HepG2 (cell line): Measurements from ENCODE around the gene ARMH4. TPM values are rescaled to one million over a fixed set of nuclear protein-coding genes. Genes with fewer than 3 reads are reported as not detected.

Experiments
- ATAC-seq: fragments of 200-7000 bp; cut with Tn5 transposase; 3 replicates; pipeline ENCODE4 v1.9.1; 2020; ENCODE audit warnings: mild to moderate bottlenecking, moderate library complexity
- BruUV-seq: library from RNA; stranded (reverse); fragments of 400-500 nt; replicated peaks from 2 replicates; lab custom pipeline; 2021; lab: Mats Ljungman, UMichigan
- CTCF ChIA-PET: fragments of 300-600 bp; formaldehyde crosslinking; extraction: SDS; loops from one replicate; lab custom pipeline; 2021; ENCODE audit warnings: low total read pairs, inconsistent platforms, low intra/inter-chr PET ratio; lab: Yijun Ruan, JAX
- POLR2A ChIA-PET: fragments of 350-600 bp; sonication (Branson Sonifier 250); formaldehyde crosslinking; loops from one replicate; lab custom pipeline; 2020; ENCODE audit warnings: antibody characterized with exemption, inconsistent platforms; lab: Yijun Ruan, JAX
- DNase-seq: peaks from one replicate; pipeline ENCODE4 v3.0.0-alpha.2; 2015; ENCODE audit warnings: low spot score
- FAIRE-seq: peaks from 3 replicates; lab custom pipeline; 2011; peaks lifted over from hg19 to GRCh38; lab: Jason Lieb, UNC
- H2AFZ ChIP-seq: one replicate; pipeline ENCODE4 v1.6.1; 2011; ENCODE audit warnings: low read length, inconsistent platforms
- H3K27ac ChIP-seq: fragments of 300-600 bp; 3 replicates; pipeline ENCODE4 v1.8.0; 2011; ENCODE audit warnings: mixed run types, mild to moderate bottlenecking, mixed read lengths, low read length, inconsistent platforms; ENCODE audit not compliant: insufficient read depth; ENCODE audit errors: extremely low read length
- H3K27me3 ChIP-seq, 2 experiments: fragments of 200-600 bp in 1 of 2; 2 replicates in 1 of 2; 3 replicates in 1 of 2; pipeline versions ENCODE4 v1.6.0 to v1.8.0; 2011; ENCODE audit warnings: low read length in 2 of 2, mild to moderate bottlenecking in 2 of 2, moderate library complexity in 2 of 2, inconsistent platforms in 1 of 2; ENCODE audit not compliant: insufficient read depth in 2 of 2, control insufficient read depth in 1 of 2
- H3K36me3 ChIP-seq, 2 experiments: fragments of 200-600 bp in 1 of 2; replicated peaks in 1 of 2; 2 replicates in 1 of 2; 3 replicates in 1 of 2; pipeline versions ENCODE4 v1.5.1 to v1.8.0; 2011; ENCODE audit warnings: low read length in 2 of 2, inconsistent platforms in 1 of 2; ENCODE audit not compliant: insufficient read depth in 2 of 2, control insufficient read depth in 1 of 2
- H3K4me1 ChIP-seq: 2 replicates; pipeline ENCODE4 v1.5.1; 2012; ENCODE audit warnings: low read length, inconsistent platforms; ENCODE audit not compliant: insufficient read depth
- H3K4me2 ChIP-seq: 2 replicates; pipeline ENCODE4 v1.6.0; 2011; ENCODE audit warnings: low read depth, low read length, inconsistent platforms
- H3K4me3 ChIP-seq, 3 experiments: fragments of 200-600 bp in 1 of 3; sonication (generic), shearing (Covaris generic) in 1 of 3; replicated peaks in 1 of 3; 2 replicates each; pipeline ENCODE4 v1.5.1; 2011 to 2016; ENCODE audit warnings: low read length in 3 of 3, inconsistent platforms in 2 of 3, low read depth in 2 of 3, mild to moderate bottlenecking in 2 of 3, control low read depth in 1 of 3, mixed read lengths in 1 of 3; ENCODE audit not compliant: insufficient read depth in 1 of 3
- H3K79me2 ChIP-seq: one replicate; pipeline ENCODE4 v1.6.1; 2011; ENCODE audit warnings: low read length, inconsistent platforms; ENCODE audit not compliant: insufficient read depth
- H3K9ac ChIP-seq: 2 replicates; pipeline ENCODE4 v1.6.0; 2011; ENCODE audit warnings: mild to moderate bottlenecking, low read depth, low read length, inconsistent platforms; ENCODE audit not compliant: insufficient read depth
- H3K9me3 ChIP-seq: 2 replicates; pipeline ENCODE4 v1.5.1; 2012; ENCODE audit warnings: mild to moderate bottlenecking, low read length
- H4K20me1 ChIP-seq: 2 replicates; pipeline ENCODE4 v1.6.0; 2011; ENCODE audit warnings: inconsistent platforms, mild to moderate bottlenecking, low read length, moderate library complexity; ENCODE audit not compliant: insufficient read depth
- MAF1 ChIP-seq: sonication (generic); formaldehyde crosslinking; IDR thresholded peaks from 2 replicates; pipeline ENCODE4 v1.5.0; 2020; ENCODE audit warnings: missing genetic modification reagents, borderline replicate concordance
- PRPF4 ChIP-seq: fragments of 200-400 bp; formaldehyde crosslinking; IDR thresholded peaks from 2 replicates; pipeline ENCODE4 v1.6.1; 2016; ENCODE audit warnings: low read length, low read depth; ENCODE audit not compliant: poor library complexity, severe bottlenecking
- ZBTB8A ChIP-seq: sonication (generic); formaldehyde crosslinking; IDR thresholded peaks from 2 replicates; pipeline ENCODE4 v1.4.0; 2020; ENCODE audit warnings: mild to moderate bottlenecking, low read depth, missing genetic modification reagents, borderline replicate concordance
- ZNF143 ChIP-seq: sonication (generic); formaldehyde crosslinking; IDR thresholded peaks from 2 replicates; pipeline ENCODE4 v1.4.0; 2020; ENCODE audit warnings: missing genetic modification reagents
- ZNF30 ChIP-seq: sonication (generic); formaldehyde crosslinking; IDR thresholded peaks from 2 replicates; pipeline ENCODE4 v1.5.0; 2020; ENCODE audit warnings: mild to moderate bottlenecking, missing genetic modification reagents
- ZNF501 ChIP-seq: sonication (generic); formaldehyde crosslinking; IDR thresholded peaks from 2 replicates; pipeline ENCODE4 v1.5.1; 2020; ENCODE audit warnings: mild to moderate bottlenecking, moderate library complexity, missing genetic modification reagents
- ZNF589 ChIP-seq: sonication (generic); formaldehyde crosslinking; conservative IDR thresholded peaks from 2 replicates; pipeline ENCODE4 v1.8.0; 2022; ENCODE audit warnings: mild to moderate bottlenecking, moderate library complexity, missing genetic modification reagents
- ZNF776 ChIP-seq: sonication (generic); formaldehyde crosslinking; IDR thresholded peaks from 2 replicates; pipeline ENCODE4 v1.4.0; 2020; ENCODE audit warnings: mild to moderate bottlenecking, missing genetic modification reagents
- WGBS: methylation state at CpG from one replicate; pipeline ENCODE4 v1.1.6; 2017; ENCODE audit warnings: low lambda C conversion rate; 5-methylcytosine and 5-hydroxymethylcytosine counted together
- in situ Hi-C: cut with HindIII; loops from 2 replicates; pipeline ENCODE4 v1.10.0; 2017; ENCODE audit warnings: low pct_unique_long_range_greater_than_20kb; ENCODE audit not compliant: extremely low pct_ligation_motif_present
- intact Hi-C: fragments of 100-400 bp; cut with micrococcal nuclease; formaldehyde crosslinking; loops from one replicate; pipeline ENCODE4 v1.10.0; 2022; ENCODE audit not compliant: unreplicated experiment
- polyA plus RNA-seq, 8 experiments: library from polyadenylated mRNA; depleted of rRNA in 3 of 8; stranded (reverse) in 7 of 8; unstranded in 1 of 8; fragments of >200 nt; fragmentation: Illumina TruSeq in 4 of 8; extraction: Trizol in 4 of 8; gene quantifications; 2 replicates each; pipeline versions ENCODE4 v1.2.1 to v1.2.3, GENCODE V29; 2011 to 2016; ENCODE audit warnings: low read depth in 4 of 8, missing spikeins in 1 of 8, mixed read lengths in 1 of 8; ENCODE audit not compliant: insufficient read depth in 1 of 8
- total RNA-seq, 5 experiments: library from RNA; depleted of rRNA; stranded (reverse); fragments of >200 nt; fragmentation: Illumina TruSeq; extraction: Trizol; gene quantifications; 2 replicates each; pipeline ENCODE4 v1.2.3, GENCODE V29; 2016; ENCODE audit warnings: low read depth in 1 of 5
- TF ChIP-seq, protein P1 (sequence below): sonication (generic); formaldehyde crosslinking; IDR thresholded peaks from 2 replicates; pipeline ENCODE4 v1.4.0; 2020; ENCODE audit warnings: mild to moderate bottlenecking, missing genetic modification reagents, borderline replicate concordance
- TF ChIP-seq, protein P2 (sequence below): fragments of 450-650 bp; IDR thresholded peaks from 2 replicates; pipeline ENCODE4 v1.6.1; 2017; ENCODE audit warnings: mild to moderate bottlenecking
- TF ChIP-seq, protein P3 (sequence below): IDR thresholded peaks from 2 replicates; pipeline ENCODE4 v1.6.1; 2016; ENCODE audit warnings: mild to moderate bottlenecking, missing biosample characterization, missing genetic modification reagents
- TF ChIP-seq, protein P4 (sequence below): sonication (generic); formaldehyde crosslinking; IDR thresholded peaks from 2 replicates; pipeline ENCODE4 v1.4.0; 2020; ENCODE audit warnings: mild to moderate bottlenecking, missing genetic modification reagents

Gene ARMH4
- total and polyA plus RNA-seq, 2 of the 13 experiments (the other 11 are each of a cell fraction or from before 2014, with no cell fraction given): 0.02 to 0.18 TPM

- no peaks in the 10 kb centered on the region; a peak in 1 of 5 replicates for H3K27me3 ChIP-seq
- FAIRE-seq: no peak
- CTCF ChIA-PET: no interaction called here
- no peak overlapping the region for H3K27ac ChIP-seq
- in situ Hi-C loops (no loop called here), intact Hi-C loops (no loop called here)
- no peaks in the 10 kb centered on the region for H3K79me2 ChIP-seq
- no peak overlapping the region for H3K4me2 ChIP-seq
- BruUV-seq: no TSS peak
- DNase-seq: no peak
- WGBS: 38% methylated on average over 5 of the region's 5 CpGs
- H4K20me1 ChIP-seq: no peaks in the 10 kb centered on the region
- no peak overlapping the region for H2AFZ ChIP-seq
- POLR2A ChIA-PET: no interaction called here
- H3K4me3 ChIP-seq: no peak overlapping the region
- no peak overlapping the region for H3K9ac ChIP-seq
- no peaks in the 10 kb centered on the region for H3K36me3 ChIP-seq
- H3K9me3 ChIP-seq: no peaks in the 10 kb centered on the region
- ATAC-seq: no peak
- no peaks in the 10 kb centered on the region for H3K4me1 ChIP-seq
- no peak for TF ChIP-seq ZNF30 (CRISPR knock-in tag)
- TF ChIP-seq ZNF776 (CRISPR knock-in tag): no peak
- no peak for TF ChIP-seq PRPF4
- TF ChIP-seq ZNF589 (CRISPR knock-in tag): no peak
- TF ChIP-seq, protein P1, sequence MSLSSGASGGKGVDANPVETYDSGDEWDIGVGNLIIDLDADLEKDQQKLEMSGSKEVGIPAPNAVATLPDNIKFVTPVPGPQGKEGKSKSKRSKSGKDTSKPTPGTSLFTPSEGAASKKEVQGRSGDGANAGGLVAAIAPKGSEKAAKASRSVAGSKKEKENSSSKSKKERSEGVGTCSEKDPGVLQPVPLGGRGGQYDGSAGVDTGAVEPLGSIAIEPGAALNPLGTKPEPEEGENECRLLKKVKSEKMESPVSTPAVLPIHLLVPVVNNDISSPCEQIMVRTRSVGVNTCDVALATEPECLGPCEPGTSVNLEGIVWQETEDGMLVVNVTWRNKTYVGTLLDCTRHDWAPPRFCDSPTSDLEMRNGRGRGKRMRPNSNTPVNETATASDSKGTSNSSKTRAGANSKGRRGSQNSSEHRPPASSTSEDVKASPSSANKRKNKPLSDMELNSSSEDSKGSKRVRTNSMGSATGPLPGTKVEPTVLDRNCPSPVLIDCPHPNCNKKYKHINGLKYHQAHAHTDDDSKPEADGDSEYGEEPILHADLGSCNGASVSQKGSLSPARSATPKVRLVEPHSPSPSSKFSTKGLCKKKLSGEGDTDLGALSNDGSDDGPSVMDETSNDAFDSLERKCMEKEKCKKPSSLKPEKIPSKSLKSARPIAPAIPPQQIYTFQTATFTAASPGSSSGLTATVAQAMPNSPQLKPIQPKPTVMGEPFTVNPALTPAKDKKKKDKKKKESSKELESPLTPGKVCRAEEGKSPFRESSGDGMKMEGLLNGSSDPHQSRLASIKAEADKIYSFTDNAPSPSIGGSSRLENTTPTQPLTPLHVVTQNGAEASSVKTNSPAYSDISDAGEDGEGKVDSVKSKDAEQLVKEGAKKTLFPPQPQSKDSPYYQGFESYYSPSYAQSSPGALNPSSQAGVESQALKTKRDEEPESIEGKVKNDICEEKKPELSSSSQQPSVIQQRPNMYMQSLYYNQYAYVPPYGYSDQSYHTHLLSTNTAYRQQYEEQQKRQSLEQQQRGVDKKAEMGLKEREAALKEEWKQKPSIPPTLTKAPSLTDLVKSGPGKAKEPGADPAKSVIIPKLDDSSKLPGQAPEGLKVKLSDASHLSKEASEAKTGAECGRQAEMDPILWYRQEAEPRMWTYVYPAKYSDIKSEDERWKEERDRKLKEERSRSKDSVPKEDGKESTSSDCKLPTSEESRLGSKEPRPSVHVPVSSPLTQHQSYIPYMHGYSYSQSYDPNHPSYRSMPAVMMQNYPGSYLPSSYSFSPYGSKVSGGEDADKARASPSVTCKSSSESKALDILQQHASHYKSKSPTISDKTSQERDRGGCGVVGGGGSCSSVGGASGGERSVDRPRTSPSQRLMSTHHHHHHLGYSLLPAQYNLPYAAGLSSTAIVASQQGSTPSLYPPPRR (CRISPR knock-in tag): no peak
- TF ChIP-seq, protein P2, sequence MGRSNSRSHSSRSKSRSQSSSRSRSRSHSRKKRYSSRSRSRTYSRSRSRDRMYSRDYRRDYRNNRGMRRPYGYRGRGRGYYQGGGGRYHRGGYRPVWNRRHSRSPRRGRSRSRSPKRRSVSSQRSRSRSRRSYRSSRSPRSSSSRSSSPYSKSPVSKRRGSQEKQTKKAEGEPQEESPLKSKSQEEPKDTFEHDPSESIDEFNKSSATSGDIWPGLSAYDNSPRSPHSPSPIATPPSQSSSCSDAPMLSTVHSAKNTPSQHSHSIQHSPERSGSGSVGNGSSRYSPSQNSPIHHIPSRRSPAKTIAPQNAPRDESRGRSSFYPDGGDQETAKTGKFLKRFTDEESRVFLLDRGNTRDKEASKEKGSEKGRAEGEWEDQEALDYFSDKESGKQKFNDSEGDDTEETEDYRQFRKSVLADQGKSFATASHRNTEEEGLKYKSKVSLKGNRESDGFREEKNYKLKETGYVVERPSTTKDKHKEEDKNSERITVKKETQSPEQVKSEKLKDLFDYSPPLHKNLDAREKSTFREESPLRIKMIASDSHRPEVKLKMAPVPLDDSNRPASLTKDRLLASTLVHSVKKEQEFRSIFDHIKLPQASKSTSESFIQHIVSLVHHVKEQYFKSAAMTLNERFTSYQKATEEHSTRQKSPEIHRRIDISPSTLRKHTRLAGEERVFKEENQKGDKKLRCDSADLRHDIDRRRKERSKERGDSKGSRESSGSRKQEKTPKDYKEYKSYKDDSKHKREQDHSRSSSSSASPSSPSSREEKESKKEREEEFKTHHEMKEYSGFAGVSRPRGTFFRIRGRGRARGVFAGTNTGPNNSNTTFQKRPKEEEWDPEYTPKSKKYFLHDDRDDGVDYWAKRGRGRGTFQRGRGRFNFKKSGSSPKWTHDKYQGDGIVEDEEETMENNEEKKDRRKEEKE: no peak
- TF ChIP-seq ZNF143: no peak
- TF ChIP-seq, protein P3, sequence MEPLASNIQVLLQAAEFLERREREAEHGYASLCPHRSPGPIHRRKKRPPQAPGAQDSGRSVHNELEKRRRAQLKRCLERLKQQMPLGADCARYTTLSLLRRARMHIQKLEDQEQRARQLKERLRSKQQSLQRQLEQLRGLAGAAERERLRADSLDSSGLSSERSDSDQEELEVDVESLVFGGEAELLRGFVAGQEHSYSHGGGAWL (CRISPR knock-in tag): no peak
- TF ChIP-seq MAF1 (CRISPR knock-in tag): no peak
- TF ChIP-seq, protein P4, sequence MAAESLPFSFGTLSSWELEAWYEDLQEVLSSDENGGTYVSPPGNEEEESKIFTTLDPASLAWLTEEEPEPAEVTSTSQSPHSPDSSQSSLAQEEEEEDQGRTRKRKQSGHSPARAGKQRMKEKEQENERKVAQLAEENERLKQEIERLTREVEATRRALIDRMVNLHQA (CRISPR knock-in tag): no peak
- no peak for TF ChIP-seq ZBTB8A (CRISPR knock-in tag)
- no peak for TF ChIP-seq ZNF501
These were observed 60.0 kb downstream of the ARMH4 start for GRCh38 chr14:58091883-58092630.
